GM11168 (cell line): ENCODE results near the gene DLX6.
"Not testable (repeated sequence)": the region's sequence is repeated elsewhere in the genome, so short reads cannot be mapped to it uniquely, and the experiment has no call there.

ENCODE experiments used
- in situ Hi-C: fragments of 300-500 bp; cut with MboI; formaldehyde crosslinking; loops from one replicate; pipeline ENCODE4 v1.12.0; 2022; ENCODE audit warnings: low sequenced_read_pairs; ENCODE audit not compliant: unreplicated experiment

Gene DLX6

DNA sequence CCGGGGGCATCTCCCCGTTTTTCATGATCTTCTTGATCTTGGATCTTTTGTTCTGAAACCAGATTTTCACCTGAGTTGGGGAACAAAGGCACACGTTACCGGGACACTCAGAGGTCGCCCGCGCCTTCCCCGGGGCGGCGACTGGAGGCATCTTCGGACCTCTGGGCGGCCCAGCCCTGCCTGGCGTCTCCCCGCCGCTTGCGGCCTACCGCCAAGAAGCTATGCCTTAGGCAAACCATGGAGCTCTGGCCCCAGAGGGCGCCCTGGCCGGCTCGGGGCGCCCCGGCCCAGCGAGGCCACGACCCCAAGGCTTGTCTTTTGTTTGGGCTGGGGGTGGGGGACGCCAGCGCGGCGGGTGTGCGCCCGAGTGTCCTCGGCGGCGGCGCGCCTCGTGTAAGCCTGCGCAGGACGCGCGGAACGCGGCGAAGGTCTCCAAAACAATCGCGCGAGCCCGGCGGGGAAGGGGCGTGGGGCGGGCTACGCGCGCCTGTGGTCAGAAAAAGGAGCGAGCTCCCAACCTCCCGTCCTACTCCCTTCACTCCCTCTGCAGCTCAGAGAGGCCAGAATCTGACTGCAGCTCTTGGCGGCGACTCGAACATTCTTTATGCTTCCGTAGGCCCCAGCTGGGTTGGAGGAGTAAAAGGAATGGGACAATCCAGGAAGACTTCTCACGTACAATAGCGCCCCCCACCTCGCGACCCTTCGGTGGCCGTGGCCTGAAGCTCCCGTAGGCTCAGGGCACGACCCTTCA is 15.8 kb downstream of the DLX6 start:
- in situ Hi-C loops, result loop anchor here (10.0 kb wide), 2 partner anchors 606 to 946 kb away; no protein-coding TSS in a partner anchor

DNA sequence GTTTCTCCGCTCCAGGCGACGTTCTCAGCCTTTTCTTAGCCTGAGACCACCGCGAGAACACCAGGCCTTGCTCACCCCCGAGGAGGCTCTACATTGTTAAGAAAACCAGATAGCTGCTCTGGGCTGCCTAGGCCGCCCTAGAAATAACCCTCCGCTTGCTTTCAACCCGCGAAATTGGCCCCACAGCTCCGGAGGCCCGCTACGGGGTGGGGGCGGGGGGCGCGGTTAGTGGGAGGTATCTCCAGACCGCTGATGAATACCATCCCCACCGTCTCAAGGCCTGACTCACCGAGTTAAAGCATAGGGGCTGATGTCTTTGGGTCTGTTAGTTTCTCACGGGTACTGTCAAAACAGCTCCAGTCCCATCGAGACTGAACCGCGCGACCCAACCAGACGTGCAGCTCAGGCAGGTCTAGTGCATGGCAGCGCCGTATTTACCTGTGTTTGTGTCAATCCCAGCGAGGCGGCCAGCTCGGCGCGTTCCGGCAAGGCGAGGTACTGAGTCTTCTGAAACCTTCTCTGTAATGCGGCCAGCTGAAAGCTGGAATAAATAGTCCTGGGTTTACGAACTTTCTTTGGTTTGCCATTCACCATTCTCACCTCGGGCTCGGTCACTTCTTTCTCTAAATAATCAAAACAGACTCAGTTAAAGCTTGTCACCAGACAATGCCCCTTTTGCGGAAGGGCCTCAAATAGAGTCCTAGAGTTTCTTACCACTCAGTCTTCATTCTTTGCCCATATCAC is 16.6 kb downstream of the DLX6 start:
- in situ Hi-C loops, result loop anchor here (10.0 kb wide), 2 partner anchors 607 to 947 kb away; no protein-coding TSS in a partner anchor

DNA sequence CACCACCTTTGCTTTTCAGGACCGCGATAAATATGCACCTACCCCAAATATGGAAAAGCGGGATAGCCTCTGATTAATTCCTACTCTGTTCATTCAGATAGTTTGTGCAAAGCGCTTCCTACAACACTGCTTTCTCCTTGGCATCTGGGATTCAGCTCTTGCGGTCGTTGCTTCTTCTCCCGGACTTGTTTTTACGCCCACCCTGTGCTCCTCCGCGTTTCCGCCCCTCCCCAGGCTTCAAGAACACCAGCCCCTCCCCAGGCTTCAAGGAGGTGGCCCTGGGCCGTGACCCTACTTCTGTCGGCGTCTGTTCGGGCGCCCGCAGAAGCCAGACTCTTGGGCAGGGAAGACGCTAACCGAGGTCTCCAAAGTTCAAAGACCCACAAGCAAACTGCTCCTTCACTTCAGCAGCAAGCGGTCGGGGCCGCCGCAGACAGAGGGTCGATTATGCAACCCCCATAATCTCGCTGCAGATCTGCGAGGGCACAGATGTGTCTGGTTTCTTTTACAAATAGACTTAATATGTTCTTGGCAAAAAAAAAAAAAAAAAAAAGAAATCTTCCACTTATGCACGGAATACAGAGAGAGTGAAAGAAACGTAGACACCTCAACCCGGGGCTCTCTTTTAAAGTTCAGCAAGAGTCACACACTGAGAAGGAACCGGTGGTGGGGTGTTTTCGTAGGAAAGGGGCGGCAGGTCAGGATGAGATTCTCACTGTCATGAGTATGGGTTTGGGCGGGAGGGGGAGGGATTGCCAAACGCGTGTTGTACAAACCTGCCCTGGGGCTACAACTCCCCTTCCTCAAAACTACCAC is 17.3 kb downstream of the DLX6 start:
- in situ Hi-C loops, result loop anchor here (10.0 kb wide), 2 partner anchors 608 to 948 kb away; no protein-coding TSS in a partner anchor

DNA sequence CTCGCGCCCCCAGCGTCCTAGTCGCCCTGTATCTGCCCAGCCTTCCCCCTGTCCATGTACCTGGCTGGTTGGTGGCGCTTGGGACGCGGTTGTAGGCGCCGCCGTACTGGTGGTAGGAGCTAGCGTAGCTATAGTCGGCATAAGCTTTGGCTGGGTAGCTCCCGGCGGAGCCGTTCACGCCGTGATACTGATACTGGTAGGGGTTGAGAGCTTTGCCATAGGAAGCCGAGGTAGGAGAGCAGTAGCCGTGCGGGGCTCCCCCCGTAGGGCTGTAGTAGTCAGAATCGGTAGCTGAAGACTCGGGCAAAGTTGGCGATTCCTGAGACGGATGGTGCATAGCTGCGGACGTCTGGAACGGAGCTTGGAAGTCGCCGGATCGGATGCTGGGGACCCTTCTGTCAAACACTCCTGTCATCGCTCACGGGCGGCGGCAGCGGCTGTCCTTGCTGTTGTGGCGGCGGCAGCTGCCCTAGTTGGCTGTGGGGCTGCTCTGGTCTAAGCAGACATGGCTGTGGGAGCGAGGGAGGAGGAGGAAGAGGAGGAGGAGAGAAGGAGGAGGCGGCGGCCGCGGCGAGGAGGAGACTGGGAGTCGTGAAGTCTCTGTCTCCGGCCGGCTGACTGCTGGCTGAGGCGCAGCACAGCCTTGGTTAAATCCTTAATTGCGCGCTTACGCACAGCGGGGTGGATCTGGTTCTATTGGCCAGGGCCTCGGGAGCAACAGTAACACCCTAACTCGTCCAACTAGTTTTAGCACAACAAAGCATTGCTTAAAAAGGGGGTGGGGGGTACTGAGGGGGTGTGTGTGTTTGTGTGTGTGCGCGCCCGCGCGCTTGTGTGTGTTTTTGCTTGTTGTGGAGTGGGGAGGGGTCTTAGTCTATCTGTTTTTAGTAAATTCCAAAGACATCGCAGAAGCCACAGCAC is 19.1 kb downstream of the DLX6 start, which contains the start of gene DLX5:
DLX5 (minus strand) TSS at position 623 of the 921 bp plus-strand sequence; CDS start at position 415, 208 bp downstream.
- in situ Hi-C loops, result loop anchor here (5.0 to 10.0 kb wide), 3 partner anchors 610 to 1107 kb away; no protein-coding TSS in a partner anchor

DNA sequence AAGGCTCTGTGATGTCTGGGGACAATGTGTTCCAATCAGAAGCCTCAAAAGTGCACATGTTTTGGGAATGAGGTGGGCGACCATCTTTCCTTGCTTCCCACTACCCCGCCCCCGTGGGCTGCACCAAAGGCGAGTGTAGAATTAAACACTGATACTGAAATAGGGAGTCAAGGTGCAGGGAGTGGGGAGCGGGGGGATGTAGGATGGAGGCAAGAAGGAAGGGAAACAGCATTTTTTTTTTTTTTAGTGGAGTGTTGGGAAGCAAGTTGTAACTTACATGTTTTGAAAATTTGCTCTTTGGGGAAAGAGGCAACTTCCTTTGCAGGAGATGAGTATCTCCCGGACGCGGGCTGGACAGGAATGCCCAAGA is 19.8 kb downstream of the DLX6 start:
- in situ Hi-C loops, result loop anchor here (5.0 to 10.0 kb wide), 3 partner anchors 610 to 1108 kb away; no protein-coding TSS in a partner anchor

DNA sequence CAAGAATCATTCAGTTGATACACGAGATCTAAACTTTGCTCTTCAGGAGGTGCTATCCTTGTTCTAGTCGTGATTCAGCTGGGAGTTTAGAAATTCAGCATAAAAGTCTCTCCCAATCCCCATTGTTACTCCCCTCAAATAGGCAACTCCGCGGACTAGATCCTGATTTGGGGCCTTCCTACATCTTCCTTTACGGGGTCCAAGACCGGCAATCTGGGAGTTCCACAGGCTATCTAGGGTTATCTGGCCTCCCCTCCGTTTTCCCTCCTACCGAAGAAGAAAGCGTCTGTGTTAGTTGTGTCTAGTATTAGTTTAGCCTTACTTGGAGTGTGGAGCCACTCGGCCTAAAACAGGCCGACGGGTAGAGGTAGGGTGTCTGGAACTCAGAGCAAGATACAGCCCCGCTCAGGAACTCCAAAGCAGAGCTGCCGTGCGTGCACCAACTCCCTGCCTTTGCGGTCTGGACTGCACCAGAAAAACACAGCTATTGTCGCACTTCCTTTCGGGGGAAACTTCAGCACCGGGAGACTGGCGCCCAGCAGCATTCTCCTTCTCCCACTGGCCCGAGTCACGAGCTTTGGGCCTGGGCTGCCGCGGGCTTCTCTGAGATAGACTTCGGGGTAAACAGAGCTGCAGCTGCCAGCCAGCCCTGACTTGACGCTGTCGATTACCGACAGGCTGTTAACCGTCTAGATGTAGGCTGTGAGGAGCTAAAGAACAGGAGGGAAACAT is 20.8 kb downstream of the DLX6 start:
- in situ Hi-C loops, result loop anchor here (5.0 to 10.0 kb wide), 3 partner anchors 611 to 1109 kb away; no protein-coding TSS in a partner anchor

DNA sequence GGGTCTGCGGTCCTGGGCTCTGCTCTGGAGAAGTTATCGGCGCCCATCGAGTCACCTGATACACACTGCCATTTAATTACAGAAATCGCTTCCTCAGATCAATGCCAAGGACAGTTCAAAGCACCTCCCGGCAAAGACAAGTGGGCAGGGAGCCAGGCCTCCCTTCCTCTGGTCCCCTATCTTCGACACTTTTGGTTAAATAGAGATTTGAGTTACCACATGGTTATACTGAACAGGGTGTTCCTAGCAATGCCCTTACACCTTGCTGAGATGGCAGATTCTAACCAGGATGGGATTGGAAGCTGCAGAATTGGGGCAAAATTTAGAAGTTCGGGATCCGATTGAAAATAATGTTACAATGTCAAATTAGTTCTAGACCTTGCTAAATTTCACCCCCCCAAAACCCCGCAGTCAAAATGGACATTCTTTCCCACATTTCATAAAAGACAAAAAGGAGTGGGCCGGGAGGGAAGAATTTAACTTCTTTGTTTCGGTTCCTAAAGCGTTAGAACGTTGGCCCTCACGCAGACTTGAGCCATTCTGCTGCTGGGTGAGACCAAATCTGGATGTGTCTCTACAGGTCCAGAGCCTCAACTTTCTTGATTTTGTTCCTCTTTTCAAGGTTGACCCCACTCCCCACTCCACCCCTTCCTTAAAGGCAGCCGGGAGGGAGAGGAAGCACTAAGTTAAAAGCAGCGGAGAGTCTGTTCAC is 21.5 kb downstream of the DLX6 start:
- in situ Hi-C loops, result loop anchor here (5.0 to 10.0 kb wide), 3 partner anchors 612 to 1110 kb away; no protein-coding TSS in a partner anchor

DNA sequence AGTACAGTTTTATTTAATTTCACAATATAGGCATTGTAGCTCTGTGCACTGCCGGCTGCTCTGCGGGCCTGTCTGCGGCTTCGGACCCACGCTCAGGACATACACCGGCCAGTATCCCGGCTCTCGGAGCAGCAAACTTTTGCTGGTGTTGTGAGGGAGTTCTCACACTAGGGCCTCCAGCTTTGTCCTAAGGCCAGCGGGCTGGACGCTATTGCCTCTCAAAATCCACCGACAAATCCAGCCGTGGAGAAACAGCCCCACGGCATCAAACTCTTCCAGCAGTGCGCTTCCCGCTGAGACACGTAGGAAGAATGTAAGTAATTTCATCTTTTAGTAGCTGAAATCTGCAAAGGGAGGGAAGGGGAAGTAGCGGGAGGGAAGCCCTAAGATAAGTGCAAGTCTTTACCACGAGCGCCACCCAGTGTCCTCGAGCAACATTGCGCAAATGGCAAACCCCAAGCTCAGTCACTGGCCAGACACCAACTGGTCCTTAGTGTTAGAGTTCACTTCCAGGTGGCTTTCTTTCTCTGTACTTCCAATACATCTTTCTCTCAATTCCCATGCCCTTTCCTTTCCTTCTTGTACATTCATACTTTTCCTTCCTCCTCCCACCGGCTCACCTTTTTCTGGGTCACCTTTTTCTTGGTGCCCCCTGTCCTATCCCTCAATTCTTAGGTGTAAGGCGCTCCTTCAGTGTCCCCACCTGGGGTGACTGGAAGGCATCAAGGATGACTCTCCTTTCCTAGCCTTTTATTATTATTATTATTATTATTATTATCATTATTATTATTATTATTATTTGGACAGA is 22.3 kb downstream of the DLX6 start:
- in situ Hi-C loops, result loop anchor here (5.0 to 10.0 kb wide), 3 partner anchors 613 to 1110 kb away; no protein-coding TSS in a partner anchor

DNA sequence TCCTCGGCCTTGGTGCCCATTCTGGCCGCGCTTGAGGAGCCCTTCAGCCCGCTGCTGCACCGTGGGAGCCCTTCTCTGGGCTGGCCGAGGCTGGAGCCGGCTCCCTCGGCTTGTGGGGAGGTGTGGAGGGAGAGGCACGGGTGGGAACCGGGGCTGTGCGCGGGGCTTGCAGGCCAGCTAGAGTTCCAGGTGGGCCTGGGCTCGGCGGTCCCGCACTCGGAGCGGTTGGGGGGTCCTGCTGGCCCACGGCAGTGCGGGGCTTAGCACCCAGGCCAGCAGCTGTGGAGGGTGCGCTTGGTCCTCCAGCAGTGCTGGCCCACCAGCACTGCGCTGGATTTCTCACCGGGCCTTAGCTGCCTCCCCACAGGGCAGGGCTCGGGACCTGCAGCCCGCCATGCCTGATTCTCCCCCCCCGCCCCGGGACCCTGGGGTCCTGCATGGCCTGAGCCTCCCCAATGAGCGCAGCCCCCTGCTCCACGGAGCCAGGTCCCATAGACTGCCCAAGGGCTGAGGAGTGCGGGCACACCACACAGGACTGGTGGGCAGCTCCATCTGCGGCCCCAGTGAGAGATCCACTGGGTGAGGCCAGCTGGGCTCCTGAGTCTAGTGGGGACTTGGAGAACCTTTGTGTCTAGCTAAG is 29.0 kb downstream of the DLX6 start:
- in situ Hi-C loops, result not testable (repeated sequence)

DNA sequence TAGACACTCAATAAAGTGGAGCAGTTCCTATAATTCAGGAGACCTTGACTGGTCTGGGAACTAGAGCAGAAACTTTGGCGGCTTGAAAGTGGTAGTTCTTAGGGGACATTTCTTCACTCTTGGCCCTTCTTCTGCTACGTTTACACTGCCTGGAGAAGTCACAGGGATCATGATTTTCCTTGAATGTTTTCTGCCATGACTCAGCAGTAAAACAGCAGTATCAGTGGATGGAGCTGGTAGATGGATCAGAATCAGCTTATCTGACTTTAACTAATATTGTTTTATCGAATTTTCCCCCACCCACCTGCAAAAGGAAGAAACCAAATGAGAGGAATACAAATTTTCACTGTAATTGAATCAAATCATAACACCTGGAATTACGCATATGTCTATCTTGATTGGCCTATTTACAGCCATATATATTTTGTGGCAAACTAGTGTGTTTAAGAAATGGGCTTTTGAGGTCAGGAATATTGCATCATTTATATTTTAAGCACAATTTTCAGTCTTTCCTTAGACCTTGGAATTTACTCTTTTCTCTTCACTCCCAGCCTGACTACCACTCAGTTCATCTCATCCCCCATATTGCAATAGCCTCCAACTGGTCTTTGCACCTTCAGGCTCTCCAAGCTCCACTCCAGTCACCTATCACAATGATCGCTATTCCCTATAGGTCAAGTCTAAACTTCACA is 34.2 kb downstream of the DLX6 start:
- in situ Hi-C loops, result no loop called here

DNA sequence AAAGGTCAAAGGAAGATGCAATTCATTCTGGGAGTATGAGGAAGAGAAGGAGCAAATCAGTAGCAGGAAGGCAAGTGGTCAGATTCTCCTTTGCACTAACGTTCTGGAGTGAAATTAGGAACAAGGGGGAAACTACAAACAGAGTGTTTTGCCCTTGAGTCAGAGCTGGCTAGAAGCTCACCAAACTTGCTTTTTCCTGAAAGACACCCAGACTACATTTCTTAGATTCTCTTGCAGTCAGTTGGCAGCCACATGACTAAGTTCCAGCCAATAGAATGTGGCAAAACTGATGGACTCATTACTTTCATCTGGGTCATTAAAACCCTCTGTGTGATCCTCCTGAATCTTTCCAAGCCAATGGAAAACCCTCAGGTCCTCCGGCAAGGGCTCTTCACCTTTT is 37.9 kb downstream of the DLX6 start:
- in situ Hi-C loops, result no loop called here
